ENCODE data around the gene JAZF1.

JAZF1 gene

GRCh38 chr7:28174442-28174841 lies 6.2 kb downstream of the JAZF1 start:
- Histone ChIP-seq H3K4me3 (ENCODE audit: low read length) (no peak overlapping the region), H3K9me3 (ENCODE audit: control insufficient read depth, low read length) (no peaks in the 10 kb centered on the region), H3K9ac (ENCODE audit: low read length) (no peak overlapping the region), H3K27me3 (ENCODE audit: control insufficient read depth, insufficient read depth, low read length) (no peaks in the 10 kb centered on the region), H3K4me1 (ENCODE audit: control insufficient read depth, insufficient read depth, low read length) (peaks cover 11% of the 10 kb centered on the region), H3K36me3 (ENCODE audit: control insufficient read depth, insufficient read depth, low read length) (no peaks in the 10 kb centered on the region)

DNA sequence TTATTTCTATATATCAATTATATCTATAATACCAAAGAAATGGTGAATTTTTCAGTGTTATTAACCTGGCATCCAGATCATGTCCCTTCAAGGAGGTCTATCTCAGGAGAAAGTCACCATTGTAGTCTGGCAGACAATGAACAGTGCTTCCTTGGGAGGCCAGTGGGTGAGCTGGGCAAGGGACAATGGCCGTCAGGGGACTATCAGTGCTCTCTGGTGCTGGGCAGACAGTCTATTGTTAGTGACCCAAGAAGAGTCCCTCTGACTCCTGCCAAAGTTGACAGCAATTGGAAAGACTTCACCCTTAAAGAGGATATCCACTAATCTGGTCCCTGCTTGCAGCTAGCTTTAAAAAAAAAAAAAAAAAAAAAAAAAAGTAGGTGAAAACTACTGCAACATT lies 7.1 kb downstream of the JAZF1 start:
- Histone ChIP-seq H3K4me1 (ENCODE audit: control insufficient read depth, insufficient read depth, low read length) (peaks cover 5% of the 10 kb centered on the region), H3K36me3 (ENCODE audit: control insufficient read depth, insufficient read depth, low read length) (no peaks in the 10 kb centered on the region), H3K27me3 (ENCODE audit: control insufficient read depth, insufficient read depth, low read length) (no peaks in the 10 kb centered on the region), H3K9me3 (ENCODE audit: control insufficient read depth, low read length) (no peaks in the 10 kb centered on the region), H3K9ac (ENCODE audit: low read length) (no peak overlapping the region), H3K4me3 (ENCODE audit: low read length) (no peak overlapping the region)

DNA sequence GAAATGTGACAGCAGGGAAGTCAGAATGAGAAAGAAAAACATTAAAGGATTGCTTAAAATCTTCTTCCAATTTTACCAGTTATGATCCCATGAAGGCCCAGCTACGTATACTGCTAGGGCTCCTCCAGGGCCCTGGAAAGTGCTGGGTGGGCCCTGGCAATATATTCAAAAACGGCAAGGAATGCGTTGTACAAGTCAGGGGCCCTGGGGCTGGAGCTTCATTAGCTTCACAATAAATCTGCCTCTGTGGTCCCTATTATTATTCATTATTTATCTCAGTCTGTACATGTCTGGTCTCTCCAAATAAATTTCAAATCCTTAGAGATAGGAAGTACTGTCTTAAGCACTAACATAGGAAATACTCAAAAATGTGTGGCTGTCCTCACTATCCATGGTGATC lies 7.6 kb downstream of the JAZF1 start:
- H3K4me1 ChIP-seq (ENCODE audit: control insufficient read depth, insufficient read depth, low read length): peaks cover 4% of the 10 kb centered on the region
- H3K36me3 ChIP-seq (ENCODE audit: control insufficient read depth, insufficient read depth, low read length): no peaks in the 10 kb centered on the region
- H3K9ac ChIP-seq (ENCODE audit: low read length): no peak overlapping the region
- no peaks in the 10 kb centered on the region for H3K27me3 ChIP-seq (ENCODE audit: control insufficient read depth, insufficient read depth, low read length)
- no peaks in the 10 kb centered on the region for H3K9me3 ChIP-seq (ENCODE audit: control insufficient read depth, low read length)
- no peak overlapping the region for H3K4me3 ChIP-seq (ENCODE audit: low read length)

DNA sequence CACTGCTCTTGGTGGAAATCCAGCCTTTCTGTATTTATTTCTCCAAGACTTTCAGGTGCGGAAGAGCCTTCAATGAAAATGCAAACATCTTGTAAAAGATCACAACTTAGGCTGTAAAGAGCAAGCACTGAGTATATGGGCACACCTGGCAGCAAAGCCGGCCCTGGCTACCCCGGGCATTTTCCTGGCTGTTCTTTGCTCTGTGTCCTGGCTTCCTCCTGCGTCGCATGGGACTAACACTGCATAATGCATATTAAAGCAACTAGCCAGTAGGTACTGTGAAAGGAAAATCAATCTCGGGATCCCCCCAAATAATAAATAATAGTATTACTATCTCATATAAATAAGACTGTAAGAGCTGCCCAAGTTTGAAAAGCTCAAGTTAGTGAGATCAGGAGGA lies 9.9 kb downstream of the JAZF1 start:
- no peak overlapping the region for H3K4me3 ChIP-seq (ENCODE audit: low read length)
- H3K4me1 ChIP-seq (ENCODE audit: control insufficient read depth, insufficient read depth, low read length): no peaks in the 10 kb centered on the region

DNA sequence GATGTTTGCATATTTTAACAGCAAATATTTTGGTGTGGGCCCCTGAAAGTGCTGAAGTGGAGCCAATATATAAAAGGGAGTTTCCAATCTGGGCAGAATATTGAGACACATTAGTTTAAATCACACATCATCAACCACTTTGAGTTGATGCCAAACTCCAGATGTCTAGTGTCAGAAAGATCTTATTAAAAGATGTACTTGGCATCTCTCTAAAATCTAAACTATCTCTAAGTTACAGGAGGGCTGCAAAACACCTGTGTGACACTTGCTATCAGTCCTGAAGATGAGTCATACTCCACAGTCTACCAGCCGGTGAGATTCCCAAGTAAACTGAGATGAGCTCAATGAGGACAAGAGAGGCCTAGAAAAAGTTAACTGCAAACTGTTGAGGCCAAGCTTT lies 11.4 kb downstream of the JAZF1 start:
- H3K27me3 ChIP-seq (ENCODE audit: control insufficient read depth, insufficient read depth, low read length): no peaks in the 10 kb centered on the region
- no peak overlapping the region for H3K9ac ChIP-seq (ENCODE audit: low read length)
- H3K36me3 ChIP-seq (ENCODE audit: control insufficient read depth, insufficient read depth, low read length): no peaks in the 10 kb centered on the region
- H3K4me3 ChIP-seq (ENCODE audit: low read length): no peak overlapping the region
- H3K9me3 ChIP-seq (ENCODE audit: control insufficient read depth, low read length): no peaks in the 10 kb centered on the region
- H3K4me1 ChIP-seq (ENCODE audit: control insufficient read depth, insufficient read depth, low read length): no peaks in the 10 kb centered on the region

More for the DNA sequence above, 9.9 kb downstream of the JAZF1 start:
- Histone ChIP-seq H3K9ac (ENCODE audit: low read length) (no peak overlapping the region), H3K27me3 (ENCODE audit: control insufficient read depth, insufficient read depth, low read length) (no peaks in the 10 kb centered on the region), H3K36me3 (ENCODE audit: control insufficient read depth, insufficient read depth, low read length) (no peaks in the 10 kb centered on the region), H3K9me3 (ENCODE audit: control insufficient read depth, low read length) (no peaks in the 10 kb centered on the region)

GRCh38 chr7:28168393-28169158 lies 12.0 kb downstream of the JAZF1 start:
- Histone ChIP-seq H3K27me3 (ENCODE audit: control insufficient read depth, insufficient read depth, low read length) (no peaks in the 10 kb centered on the region), H3K9ac (ENCODE audit: low read length) (no peak overlapping the region), H3K4me1 (ENCODE audit: control insufficient read depth, insufficient read depth, low read length) (no peaks in the 10 kb centered on the region), H3K9me3 (ENCODE audit: control insufficient read depth, low read length) (no peaks in the 10 kb centered on the region), H3K36me3 (ENCODE audit: control insufficient read depth, insufficient read depth, low read length) (no peaks in the 10 kb centered on the region), H3K4me3 (ENCODE audit: low read length) (no peak overlapping the region)

- H3K36me3 ChIP-seq (ENCODE audit: control insufficient read depth, insufficient read depth, low read length): no peaks in the 10 kb centered on the region
- H3K4me3 ChIP-seq (ENCODE audit: low read length): no peak overlapping the region
- H3K4me1 ChIP-seq (ENCODE audit: control insufficient read depth, insufficient read depth, low read length): no peaks in the 10 kb centered on the region
- no peaks in the 10 kb centered on the region for H3K27me3 ChIP-seq (ENCODE audit: control insufficient read depth, insufficient read depth, low read length)
- no peak overlapping the region for H3K9ac ChIP-seq (ENCODE audit: low read length)
- H3K9me3 ChIP-seq (ENCODE audit: control insufficient read depth, low read length): no peaks in the 10 kb centered on the region
Measured at GRCh38 chr7:28166982-28167715, 13.4 kb downstream of the JAZF1 start.

GRCh38 chr7:28165961-28166955 lies 14.3 kb downstream of the JAZF1 start:
- H3K36me3 ChIP-seq (ENCODE audit: control insufficient read depth, insufficient read depth, low read length): no peaks in the 10 kb centered on the region
- no peak overlapping the region for H3K9ac ChIP-seq (ENCODE audit: low read length)
- no peaks in the 10 kb centered on the region for H3K4me1 ChIP-seq (ENCODE audit: control insufficient read depth, insufficient read depth, low read length)
- H3K27me3 ChIP-seq (ENCODE audit: control insufficient read depth, insufficient read depth, low read length): no peaks in the 10 kb centered on the region
- H3K4me3 ChIP-seq (ENCODE audit: low read length): no peak overlapping the region
- no peaks in the 10 kb centered on the region for H3K9me3 ChIP-seq (ENCODE audit: control insufficient read depth, low read length)

GRCh38 chr7:28165261-28165660 lies 15.3 kb downstream of the JAZF1 start:
- Histone ChIP-seq H3K9ac (ENCODE audit: low read length) (no peak overlapping the region), H3K36me3 (ENCODE audit: control insufficient read depth, insufficient read depth, low read length) (no peaks in the 10 kb centered on the region), H3K9me3 (ENCODE audit: control insufficient read depth, low read length) (no peaks in the 10 kb centered on the region), H3K4me3 (ENCODE audit: low read length) (no peak overlapping the region), H3K27me3 (ENCODE audit: control insufficient read depth, insufficient read depth, low read length) (no peaks in the 10 kb centered on the region), H3K4me1 (ENCODE audit: control insufficient read depth, insufficient read depth, low read length) (no peaks in the 10 kb centered on the region)

DNA sequence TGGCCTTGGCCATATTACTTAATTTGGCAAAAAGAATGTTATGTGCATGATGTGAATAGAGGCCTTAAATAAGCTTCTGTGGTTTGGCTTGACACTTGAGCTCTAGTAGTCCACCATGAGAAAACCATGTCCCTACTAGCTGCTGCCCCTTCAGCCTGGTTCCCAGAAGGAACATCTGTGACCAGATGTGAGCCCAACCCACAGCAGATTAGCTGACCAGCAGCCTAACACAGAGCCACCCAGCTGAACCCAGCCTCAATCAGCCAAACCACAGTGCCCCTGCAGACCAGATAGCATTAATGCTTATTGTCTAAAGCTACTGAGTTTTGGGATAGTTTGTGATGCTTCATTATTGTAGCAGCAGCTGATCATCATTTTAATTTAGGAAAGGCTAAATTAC lies 16.6 kb downstream of the JAZF1 start:
- Histone ChIP-seq H3K4me3 (ENCODE audit: low read length) (no peak overlapping the region), H3K9me3 (ENCODE audit: control insufficient read depth, low read length) (no peaks in the 10 kb centered on the region), H3K36me3 (ENCODE audit: control insufficient read depth, insufficient read depth, low read length) (no peaks in the 10 kb centered on the region), H3K4me1 (ENCODE audit: control insufficient read depth, insufficient read depth, low read length) (no peaks in the 10 kb centered on the region), H3K9ac (ENCODE audit: low read length) (no peak overlapping the region), H3K27me3 (ENCODE audit: control insufficient read depth, insufficient read depth, low read length) (no peaks in the 10 kb centered on the region)

GRCh38 chr7:28161331-28161730 lies 19.3 kb downstream of the JAZF1 start:
- Histone ChIP-seq H3K36me3 (ENCODE audit: control insufficient read depth, insufficient read depth, low read length) (no peaks in the 10 kb centered on the region), H3K27me3 (ENCODE audit: control insufficient read depth, insufficient read depth, low read length) (no peaks in the 10 kb centered on the region), H3K4me3 (ENCODE audit: low read length) (no peak overlapping the region), H3K9ac (ENCODE audit: low read length) (no peak overlapping the region), H3K4me1 (ENCODE audit: control insufficient read depth, insufficient read depth, low read length) (peaks cover under 1% of the 10 kb centered on the region), H3K9me3 (ENCODE audit: control insufficient read depth, low read length) (no peaks in the 10 kb centered on the region)
